Smooth muscle cell (in vitro differentiated cells): ENCODE results near the gene LIMK1. TPM values are rescaled to one million over a fixed set of nuclear protein-coding genes. Genes with fewer than 3 reads are reported as not detected.
A peak's percentile ranks its signal among the peaks of the same experiment; 100 is the strongest.

ENCODE experiments used
- DNase-seq: peaks from one replicate; lab custom pipeline; 2025; ENCODE audit not compliant: unreplicated experiment; lab: John Stamatoyannopoulos, UW
- H2AFZ ChIP-seq: fragments of 200-600 bp; sonication (generic); 2 replicates; pipeline ENCODE4 v1.6.0; 2016; ENCODE audit warnings: antibody characterized with exemption, low read depth, mild to moderate bottlenecking
- H3F3A ChIP-seq: fragments of 200-600 bp; sonication (generic); 2 replicates; pipeline ENCODE4 v1.6.0; 2017; ENCODE audit warnings: antibody characterized with exemption, low read depth
- H3K27ac ChIP-seq: fragments of 200-600 bp; sonication (generic); 2 replicates; pipeline ENCODE4 v1.5.1; 2016; ENCODE audit warnings: low read depth, mild to moderate bottlenecking
- H3K27me3 ChIP-seq: fragments of 200-600 bp; sonication (generic); 2 replicates; pipeline ENCODE4 v1.6.1; 2016; ENCODE audit warnings: low read depth, mild to moderate bottlenecking
- H3K36me3 ChIP-seq: fragments of 200-600 bp; sonication (generic); 2 replicates; pipeline ENCODE4 v1.5.1; 2016; ENCODE audit warnings: low read depth
- H3K4me1 ChIP-seq: fragments of 200-600 bp; sonication (generic); 2 replicates; pipeline ENCODE4 v1.5.1; 2016; ENCODE audit warnings: low read depth
- H3K4me2 ChIP-seq: fragments of 200-600 bp; sonication (generic); 2 replicates; pipeline ENCODE4 v1.6.0; 2016; ENCODE audit warnings: mild to moderate bottlenecking
- H3K4me3 ChIP-seq: fragments of 200-600 bp; sonication (generic); 2 replicates; pipeline ENCODE4 v1.5.1; 2016; ENCODE audit warnings: mild to moderate bottlenecking
- H3K79me2 ChIP-seq: fragments of 200-600 bp; sonication (generic); 2 replicates; pipeline ENCODE4 v1.6.0; 2016; ENCODE audit warnings: low read depth, mild to moderate bottlenecking
- H3K9ac ChIP-seq: fragments of 200-600 bp; sonication (generic); 2 replicates; pipeline ENCODE4 v1.6.0; 2016; ENCODE audit warnings: low read depth
- H3K9me3 ChIP-seq: fragments of 200-600 bp; sonication (generic); replicated peaks from 2 replicates; pipeline ENCODE4 v1.5.1; 2016; ENCODE audit warnings: low read depth
- H4K20me1 ChIP-seq: fragments of 200-600 bp; sonication (generic); 2 replicates; pipeline ENCODE4 v1.6.0; 2016; ENCODE audit warnings: low read depth
- WGBS: methylation state at CpG from one replicate; pipeline ENCODE4 v1.1.7; 2016; ENCODE audit warnings: low lambda C conversion rate; 5-methylcytosine and 5-hydroxymethylcytosine counted together
- polyA plus RNA-seq: library from polyadenylated mRNA; unstranded; fragments of >200 nt; fragmentation: Nextera tagmentation; extraction: Ambion mirVana; gene quantifications from 2 replicates; pipeline ENCODE4 v1.2.1, GENCODE V29; 2016
- total RNA-seq: library from RNA; depleted of rRNA; stranded (reverse); fragments of >200 nt; gene quantifications from 2 replicates; pipeline ENCODE4 v1.2.3, GENCODE V29; 2014
- TF ChIP-seq, protein P1 (sequence below): fragments of 200-600 bp; sonication (generic); IDR thresholded peaks from 2 replicates; pipeline ENCODE4 v1.5.1; 2017; ENCODE audit warnings: borderline replicate concordance, mild to moderate bottlenecking, antibody characterized with exemption; ENCODE audit not compliant: insufficient read depth, poor library complexity, severe bottlenecking

The LIMK1 gene
- total and polyA plus RNA-seq, 2 experiments from 2014 or later = 23.6 to 29.2 TPM

DNA sequence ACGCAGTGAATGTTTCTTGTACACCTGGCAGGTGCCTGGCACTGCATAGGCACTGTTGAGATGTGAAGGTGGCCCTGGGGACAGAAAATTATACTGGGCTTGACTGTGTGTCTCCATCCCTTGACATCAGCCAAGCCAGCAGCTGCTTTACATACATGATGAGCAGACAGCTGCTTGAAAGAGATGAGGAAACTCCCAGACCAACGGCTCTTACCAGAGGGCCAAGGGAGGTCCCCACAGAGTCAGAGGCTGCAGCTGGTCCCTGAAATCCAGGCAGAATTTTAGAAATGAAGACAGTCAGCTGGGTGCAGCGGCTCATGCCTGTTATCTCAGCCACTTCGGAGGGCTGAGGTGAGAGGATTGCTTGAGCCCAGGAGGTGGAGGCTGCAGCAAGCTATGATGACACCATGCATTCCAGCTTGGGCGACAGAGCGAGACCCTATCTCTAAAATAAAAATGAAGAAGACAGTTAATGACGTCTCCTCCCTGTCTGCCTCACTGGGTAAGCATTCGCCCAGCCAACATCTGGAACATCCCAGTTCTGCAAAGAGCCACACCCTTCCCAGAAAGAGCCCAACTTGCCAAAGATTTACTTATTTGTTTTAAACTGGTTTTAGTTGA lies 17.6 kb downstream of the LIMK1 start:
- TF ChIP-seq, protein P1, sequence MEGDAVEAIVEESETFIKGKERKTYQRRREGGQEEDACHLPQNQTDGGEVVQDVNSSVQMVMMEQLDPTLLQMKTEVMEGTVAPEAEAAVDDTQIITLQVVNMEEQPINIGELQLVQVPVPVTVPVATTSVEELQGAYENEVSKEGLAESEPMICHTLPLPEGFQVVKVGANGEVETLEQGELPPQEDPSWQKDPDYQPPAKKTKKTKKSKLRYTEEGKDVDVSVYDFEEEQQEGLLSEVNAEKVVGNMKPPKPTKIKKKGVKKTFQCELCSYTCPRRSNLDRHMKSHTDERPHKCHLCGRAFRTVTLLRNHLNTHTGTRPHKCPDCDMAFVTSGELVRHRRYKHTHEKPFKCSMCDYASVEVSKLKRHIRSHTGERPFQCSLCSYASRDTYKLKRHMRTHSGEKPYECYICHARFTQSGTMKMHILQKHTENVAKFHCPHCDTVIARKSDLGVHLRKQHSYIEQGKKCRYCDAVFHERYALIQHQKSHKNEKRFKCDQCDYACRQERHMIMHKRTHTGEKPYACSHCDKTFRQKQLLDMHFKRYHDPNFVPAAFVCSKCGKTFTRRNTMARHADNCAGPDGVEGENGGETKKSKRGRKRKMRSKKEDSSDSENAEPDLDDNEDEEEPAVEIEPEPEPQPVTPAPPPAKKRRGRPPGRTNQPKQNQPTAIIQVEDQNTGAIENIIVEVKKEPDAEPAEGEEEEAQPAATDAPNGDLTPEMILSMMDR = no peak
- H3K4me2 ChIP-seq = no peak overlapping the region
- H3K4me3 ChIP-seq = no peak overlapping the region
- peaks cover 6% of the 10 kb centered on the region for H3K79me2 ChIP-seq
- 58% methylated on average over 8 of the region's 8 CpGs for WGBS
- H3K27ac ChIP-seq = peak overlapping the region; percentile 33
- no peaks in the 10 kb centered on the region for H3K9me3 ChIP-seq
- H2AFZ ChIP-seq = no peak overlapping the region
- H4K20me1 ChIP-seq = no peaks in the 10 kb centered on the region
- no peaks in the 10 kb centered on the region for H3K27me3 ChIP-seq
- no peak overlapping the region for H3K9ac ChIP-seq
- H3K36me3 ChIP-seq = no peaks in the 10 kb centered on the region
- no peaks in the 10 kb centered on the region for H3K4me1 ChIP-seq
- H3F3A ChIP-seq = peaks cover 16% of the 10 kb centered on the region
- no peak for DNase-seq

DNA sequence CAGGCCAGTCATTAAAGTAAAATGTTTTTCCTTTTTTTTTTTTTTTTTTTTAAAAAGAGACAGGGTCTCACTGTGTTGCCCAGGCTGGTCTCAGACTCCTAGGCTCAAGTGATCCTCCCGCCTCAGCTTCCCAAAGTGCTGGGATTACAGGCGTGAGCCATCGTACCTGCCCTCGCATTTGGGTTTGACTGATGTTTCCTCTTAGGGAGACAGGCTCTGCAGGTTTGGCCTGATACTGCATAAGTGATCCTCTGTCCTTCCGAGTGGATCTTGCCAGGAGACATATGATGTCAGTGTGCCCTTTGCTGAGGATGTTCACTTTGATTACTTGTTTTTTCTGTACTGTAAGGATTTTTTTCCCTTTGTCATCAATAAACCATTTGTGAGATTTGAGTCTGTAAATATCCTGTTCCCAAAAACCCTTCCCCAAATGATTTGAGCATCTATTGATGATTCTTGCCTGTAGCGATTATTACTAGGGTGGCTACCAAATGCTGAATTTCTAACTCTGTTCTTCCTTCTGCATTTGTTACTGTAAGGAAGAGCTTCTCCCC lies 19.7 kb downstream of the LIMK1 start:
- Histone ChIP-seq H3K4me2 (no peak overlapping the region), H3F3A (no peaks in the 10 kb centered on the region), H3K36me3 (no peaks in the 10 kb centered on the region), H3K27ac (peak overlapping the region; percentile 52), H3K4me1 (no peaks in the 10 kb centered on the region), H3K27me3 (no peaks in the 10 kb centered on the region), H3K9ac (no peak overlapping the region), H3K9me3 (no peaks in the 10 kb centered on the region), H3K79me2 (no peaks in the 10 kb centered on the region), H2AFZ (no peak overlapping the region), H3K4me3 (no peak overlapping the region), H4K20me1 (no peaks in the 10 kb centered on the region)
- 87% methylated on average over 6 of the region's 6 CpGs for WGBS
- TF ChIP-seq, protein P1 = no peak
- DNase-seq = no peak

DNA sequence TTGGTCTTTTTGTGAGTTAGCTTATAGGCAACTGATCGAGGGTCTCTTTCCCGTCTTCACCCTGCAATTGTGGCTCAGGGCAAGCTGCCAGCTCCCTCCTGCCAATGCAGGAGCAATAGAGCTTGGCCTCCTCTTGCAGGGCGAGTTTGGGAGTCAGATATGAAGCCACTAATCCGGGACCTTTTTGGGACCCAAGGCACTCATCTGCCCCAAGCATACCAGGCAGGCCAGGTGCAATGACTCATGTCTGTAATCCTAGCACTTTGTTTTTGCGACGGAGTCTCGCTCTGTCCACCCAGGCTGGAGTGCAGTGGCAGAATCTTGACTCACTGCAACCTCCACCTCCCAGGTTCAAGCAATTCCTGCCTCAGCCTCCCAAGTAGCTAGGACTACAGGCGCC lies 21.1 kb downstream of the LIMK1 start:
- Histone ChIP-seq H3K36me3 (no peaks in the 10 kb centered on the region), H3K4me2 (no peak overlapping the region), H3K9ac (no peak overlapping the region), H3K9me3 (no peaks in the 10 kb centered on the region), H3K79me2 (no peaks in the 10 kb centered on the region), H3K27ac (peak overlapping the region; percentile 4), H3K27me3 (no peaks in the 10 kb centered on the region), H3K4me1 (no peaks in the 10 kb centered on the region), H3F3A (no peaks in the 10 kb centered on the region), H2AFZ (no peak overlapping the region), H4K20me1 (no peaks in the 10 kb centered on the region), H3K4me3 (no peak overlapping the region)
- 60% methylated on average over 8 of the region's 8 CpGs for WGBS
- no peak for DNase-seq
- TF ChIP-seq, protein P1 = no peak

DNA sequence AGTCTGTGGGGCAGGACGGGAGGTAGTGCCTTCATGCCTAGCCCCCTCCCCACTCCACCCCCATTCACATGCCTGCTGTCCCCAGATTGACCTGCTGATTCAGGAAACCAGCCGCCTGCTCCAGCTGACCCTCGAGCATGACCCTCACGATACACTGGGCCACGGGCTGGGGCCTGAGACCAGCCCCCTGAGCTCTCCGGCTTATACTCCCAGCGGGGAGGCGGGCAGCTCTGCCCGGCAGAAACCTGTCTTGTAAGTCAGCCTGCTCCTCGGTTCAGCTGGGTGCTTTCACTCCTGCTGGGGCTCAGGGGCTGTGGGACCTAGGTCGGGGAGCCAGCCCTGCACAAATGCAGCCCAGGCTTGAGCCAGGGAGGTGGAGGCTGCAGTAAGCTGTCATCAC lies 22.4 kb downstream of the LIMK1 start:
- Histone ChIP-seq H3K79me2 (no peaks in the 10 kb centered on the region), H2AFZ (no peak overlapping the region), H4K20me1 (no peaks in the 10 kb centered on the region), H3K4me3 (no peak overlapping the region), H3F3A (no peaks in the 10 kb centered on the region), H3K27ac (no peak overlapping the region), H3K36me3 (peaks cover 3% of the 10 kb centered on the region), H3K4me2 (no peak overlapping the region), H3K27me3 (no peaks in the 10 kb centered on the region), H3K4me1 (no peaks in the 10 kb centered on the region), H3K9ac (no peak overlapping the region), H3K9me3 (no peaks in the 10 kb centered on the region)
- no peak for DNase-seq
- TF ChIP-seq, protein P1 = no peak
- WGBS = 95% methylated on average over 11 of the region's 11 CpGs
